Activated naive CD4-positive, alpha-beta T cell treated with anti-CD3 and anti-CD28 coated beads for 36 hours (primary cell): Measurements from ENCODE around the gene CABLES2. TPM values are rescaled to one million over a fixed set of nuclear protein-coding genes. Genes with fewer than 3 reads are reported as not detected.

Experiments
- CTCF ChIA-PET: fragments of 350-600 bp; sonication (Branson Sonifier 250); formaldehyde crosslinking; loops from one replicate; lab custom pipeline; 2021; ENCODE audit warnings: antibody characterized with exemption; lab: Charles Lee
- DNase-seq: peaks from one replicate; pipeline ENCODE4 v3.0.0-alpha.2; 2020
- H3K27ac Mint-ChIP-seq: one replicate; pipeline ENCODE4 v1.8.0; 2021; ENCODE audit warnings: mild to moderate bottlenecking, mixed read lengths
- H3K27me3 Mint-ChIP-seq: one replicate; pipeline ENCODE4 v1.8.0; 2021; ENCODE audit warnings: low read depth, mixed read lengths
- H3K36me3 Mint-ChIP-seq: one replicate; pipeline ENCODE4 v1.8.0; 2021; ENCODE audit warnings: low read depth, mixed read lengths
- H3K4me1 Mint-ChIP-seq: one replicate; pipeline ENCODE4 v1.8.0; 2021; ENCODE audit warnings: low read depth, mixed read lengths
- H3K4me3 Mint-ChIP-seq: one replicate; pipeline ENCODE4 v1.8.0; 2021; ENCODE audit warnings: mild to moderate bottlenecking, moderate library complexity, mixed read lengths
- H3K9me3 Mint-ChIP-seq: one replicate; pipeline ENCODE4 v1.8.0; 2021; ENCODE audit warnings: mixed read lengths
- intact Hi-C: fragments of 100-400 bp; cut with micrococcal nuclease; formaldehyde crosslinking; loops from one replicate; pipeline ENCODE4 v1.15.1; 2023
- total RNA-seq, 2 experiments: library from RNA; stranded (reverse); gene quantifications; one replicate each; pipeline ENCODE4 v1.2.3, GENCODE V29; 2021

The CABLES2 gene
- total RNA-seq, 2 experiments from 2014 or later, result 3.6 to 5.1 TPM

- Mint-ChIP-seq H3K9me3 (no peaks in the 10 kb centered on the region), H3K4me3 (no peak overlapping the region), H3K4me1 (peaks cover 12% of the 10 kb centered on the region), H3K27me3 (no peaks in the 10 kb centered on the region), H3K36me3 (no peaks in the 10 kb centered on the region), H3K27ac (no peak overlapping the region)
- CTCF ChIA-PET, result interaction anchor here (1.2 kb wide), 1 partner anchor 12 kb away, joined by 4 read pairs; no protein-coding TSS in a partner anchor
- intact Hi-C loops, result no loop called here
- DNase-seq, result no peak
These were observed 5.3 kb upstream of the CABLES2 start for GRCh38 chr20:62412194-62413024.

GRCh38 chr20:62411479-62412193, 4.6 kb upstream of the CABLES2 start:
- peaks cover 12% of the 10 kb centered on the region for H3K4me1 Mint-ChIP-seq
- H3K36me3 Mint-ChIP-seq, result no peaks in the 10 kb centered on the region
- H3K9me3 Mint-ChIP-seq, result no peaks in the 10 kb centered on the region
- intact Hi-C loops, result no loop called here
- no peak overlapping the region for H3K4me3 Mint-ChIP-seq
- no peak for DNase-seq
- no peaks in the 10 kb centered on the region for H3K27me3 Mint-ChIP-seq
- CTCF ChIA-PET, result interaction anchor here (1.1 to 1.2 kb wide), 2 partner anchors 12 to 22 kb away, joined by 3 to 4 read pairs; no protein-coding TSS in a partner anchor
- H3K27ac Mint-ChIP-seq, result no peak overlapping the region

GRCh38 chr20:62410746-62411478, 3.8 kb upstream of the CABLES2 start:
- Mint-ChIP-seq H3K27me3 (no peaks in the 10 kb centered on the region), H3K4me3 (no peak overlapping the region), H3K27ac (no peak overlapping the region), H3K4me1 (peaks cover 16% of the 10 kb centered on the region), H3K36me3 (no peaks in the 10 kb centered on the region), H3K9me3 (no peaks in the 10 kb centered on the region)
- intact Hi-C loops, result no loop called here
- no peak for DNase-seq
- CTCF ChIA-PET, result interaction anchor here (0.7 to 2.1 kb wide), 7 partner anchors 11 to 381 kb away, joined by 3 to 6 read pairs (median 3); no protein-coding TSS in a partner anchor

GRCh38 chr20:62409931-62410745, 3.1 kb upstream of the CABLES2 start:
- peak; percentile 50 for DNase-seq
- Mint-ChIP-seq H3K27me3 (no peaks in the 10 kb centered on the region), H3K27ac (no peak overlapping the region), H3K36me3 (no peaks in the 10 kb centered on the region), H3K9me3 (no peaks in the 10 kb centered on the region), H3K4me1 (peaks cover 23% of the 10 kb centered on the region), H3K4me3 (no peak overlapping the region)
- intact Hi-C loops, result loop anchor here (5.0 kb wide), 3 partner anchors 92 to 397 kb away; no protein-coding TSS in a partner anchor
- CTCF ChIA-PET, result interaction anchor here (0.6 to 2.1 kb wide), 9 partner anchors 23 to 382 kb away, joined by 3 to 6 read pairs (median 3); no protein-coding TSS in a partner anchor

- DNase-seq, result no peak
- intact Hi-C loops, result loop anchor here (5.0 kb wide), 3 partner anchors 93 to 398 kb away; no protein-coding TSS in a partner anchor
- CTCF ChIA-PET, result interaction anchor here (0.6 to 2.1 kb wide), 5 partner anchors 39 to 383 kb away, joined by 3 to 6 read pairs (median 4); no protein-coding TSS in a partner anchor
- Mint-ChIP-seq H3K4me3 (no peak overlapping the region), H3K9me3 (no peaks in the 10 kb centered on the region), H3K27me3 (no peaks in the 10 kb centered on the region), H3K4me1 (peaks cover 28% of the 10 kb centered on the region), H3K27ac (no peak overlapping the region), H3K36me3 (no peaks in the 10 kb centered on the region)
These were observed 2.2 kb upstream of the CABLES2 start for GRCh38 chr20:62409086-62409853.

GRCh38 chr20:62408640-62409039, 1.6 kb upstream of the CABLES2 start:
- Mint-ChIP-seq H3K36me3 (no peaks in the 10 kb centered on the region), H3K4me3 (no peak overlapping the region), H3K9me3 (no peaks in the 10 kb centered on the region), H3K4me1 (peaks cover 31% of the 10 kb centered on the region), H3K27ac (no peak overlapping the region), H3K27me3 (no peaks in the 10 kb centered on the region)
- intact Hi-C loops, result loop anchor here (5.0 kb wide), 3 partner anchors 94 to 399 kb away; no protein-coding TSS in a partner anchor
- no peak for DNase-seq
- CTCF ChIA-PET, result no interaction called here

GRCh38 chr20:62408055-62408454, 970 bp upstream of the CABLES2 start:
- DNase-seq, result no peak
- Mint-ChIP-seq H3K27ac (no peak overlapping the region), H3K9me3 (no peaks in the 10 kb centered on the region), H3K4me3 (peak overlapping the region; percentile 78), H3K27me3 (no peaks in the 10 kb centered on the region), H3K36me3 (no peaks in the 10 kb centered on the region), H3K4me1 (peaks cover 31% of the 10 kb centered on the region)
- intact Hi-C loops, result loop anchor here (5.0 kb wide), 3 partner anchors 94 to 399 kb away; no protein-coding TSS in a partner anchor
- CTCF ChIA-PET, result no interaction called here

GRCh38 chr20:62406635-62407176, 379 bp downstream of the CABLES2 start:
- no peaks in the 10 kb centered on the region for H3K9me3 Mint-ChIP-seq
- H3K4me1 Mint-ChIP-seq, result peaks cover 31% of the 10 kb centered on the region
- peak overlapping the region; percentile 63 for H3K4me3 Mint-ChIP-seq
- no peak overlapping the region for H3K27ac Mint-ChIP-seq
- no peaks in the 10 kb centered on the region for H3K36me3 Mint-ChIP-seq
- CTCF ChIA-PET, result no interaction called here
- intact Hi-C loops, result loop anchor here (1.0 to 5.0 kb wide), 5 partner anchors 96 to 401 kb away; partner anchors contain the start of gene ADRM1
- H3K27me3 Mint-ChIP-seq, result no peaks in the 10 kb centered on the region
- DNase-seq, result no peak

- Mint-ChIP-seq H3K36me3 (no peaks in the 10 kb centered on the region), H3K9me3 (no peaks in the 10 kb centered on the region), H3K4me3 (peak overlapping the region; percentile 63), H3K27ac (no peak overlapping the region), H3K27me3 (no peaks in the 10 kb centered on the region), H3K4me1 (peaks cover 31% of the 10 kb centered on the region)
- intact Hi-C loops, result loop anchor here (2.0 to 5.0 kb wide), 4 partner anchors 96 to 401 kb away; no protein-coding TSS in a partner anchor
- CTCF ChIA-PET, result interaction anchor here (1.0 kb wide), 1 partner anchor 11 kb away, joined by 3 read pairs; no protein-coding TSS in a partner anchor
- no peak for DNase-seq
These were observed 1.0 kb downstream of the CABLES2 start for GRCh38 chr20:62405981-62406513.
